ENCODE measurements around the gene HCRTR1. TPM values are rescaled to one million over a fixed set of nuclear protein-coding genes. Genes with fewer than 3 reads are reported as not detected.

Gene HCRTR1
- total RNA-seq (2021; fragmentation: NEBNext Ultra II Directional; extraction: Animal tissue kit (Norgen Biotek cat#: 25700)) = 0.35 and 0.44 TPM in 2 replicates
- polyA plus RNA-seq (2011; rRNA removed) = 0.39 and 0.61 TPM in 2 replicates
- polyA plus RNA-seq (2011; cell fraction: cytosol; rRNA removed) = 0.65 TPM
- 1.2 TPM for polyA plus RNA-seq (2011; cell fraction: nucleus; rRNA removed)
- polyA plus RNA-seq (2012, experiment 1 of 2) = 0.29 to 0.44 TPM (median 0.36 TPM) in 3 of 4 replicates, not detected in the other
- polyA plus RNA-seq (2012, experiment 2 of 2) = 0.21 TPM
- 0.22 TPM for polyA plus RNA-seq (2013, experiment 1 of 2)
- 0.33 TPM for polyA plus RNA-seq (2013, experiment 2 of 2)
- polyA minus RNA-seq (2011; rRNA and poly(A)+ RNA removed) = 0.32 and 0.35 TPM in 2 replicates
- not detected for polyA minus RNA-seq (2011; cell fraction: cytosol; rRNA and poly(A)+ RNA removed)
- polyA minus RNA-seq (2011; cell fraction: nucleus; rRNA and poly(A)+ RNA removed) = not detected
- long read RNA-seq, experiment 1 = 0 reads
- long read RNA-seq, experiment 2 = 0 reads

DNA sequence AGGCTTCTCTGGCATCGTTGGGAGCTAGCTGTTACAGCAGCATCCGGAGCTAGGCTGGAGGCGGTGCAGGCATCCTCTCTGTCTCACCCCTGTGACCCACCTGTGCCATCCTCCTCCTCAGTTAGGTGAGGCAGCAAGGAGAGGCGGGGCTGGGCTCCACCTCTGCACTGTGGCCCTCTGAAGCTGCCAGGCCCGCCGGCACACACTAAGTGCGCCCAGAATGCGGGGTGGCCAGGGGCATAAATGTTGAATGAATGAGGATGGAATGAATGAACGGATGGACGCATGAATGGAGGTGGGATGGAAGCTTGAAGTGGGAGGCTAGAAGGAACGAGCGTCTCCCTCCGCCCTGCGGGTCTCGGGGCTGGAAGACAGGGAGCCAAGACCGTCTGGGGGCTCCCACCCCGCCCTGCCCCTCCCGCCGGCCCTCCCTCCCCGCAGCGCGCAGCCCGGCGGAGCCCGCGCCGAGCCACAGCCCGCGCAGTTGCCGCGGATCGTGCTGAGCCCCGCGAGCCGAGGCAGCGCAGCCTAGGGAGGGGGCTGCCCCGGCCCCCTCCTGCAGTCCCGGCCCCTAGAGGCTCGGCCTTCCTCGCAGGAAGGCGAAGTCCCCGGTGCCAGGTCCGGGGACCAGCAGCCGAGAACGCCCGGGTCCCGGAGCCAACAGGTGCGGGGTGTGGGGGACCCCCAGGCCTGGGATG is at the start of gene HCRTR1:
HCRTR1 (plus strand) TSS at position 472 of the 698 bp plus-strand sequence. CDS start 1,504 bp downstream, outside the sequence.
- Histone ChIP-seq H4K5ac (ENCODE audit: insufficient read length, low read depth, low read length) (no peak within 1 kb of the TSS), H3K4me1 (replicated peaks in 1 of 4; ENCODE audit: control insufficient read depth in 3 of 4, insufficient read depth in 4 of 4, low read length in 3 of 4) (peaks cover 2 to 11% (median 7%) of the 10 kb centered on the region in 4 experiments; a peak in 5 of 7 replicates), H3K27ac (ENCODE audit: low read depth, low read length) (no peak within 1 kb of the TSS), H2BK5ac (ENCODE audit: low read depth, low read length) (no peak within 1 kb of the TSS), H4K8ac (ENCODE audit: extremely low read depth, insufficient read depth, low read length) (peak within 1 kb of the TSS; percentile 83; the same call in 1 of the 2 replicates), H3K9me3 (ENCODE audit: insufficient read depth in 2 of 2, low read depth in 1 of 2, low read length in 1 of 2) (no peaks in the 10 kb centered on the region), H2AFZ (ENCODE audit: low read length) (peak within 1 kb of the TSS; percentile 91; the same call in 1 of the 2 replicates), H2BK20ac (ENCODE audit: low read length) (no peak within 1 kb of the TSS), H3K14ac (ENCODE audit: insufficient read length) (no peak within 1 kb of the TSS), H3K56ac (replicated peaks; ENCODE audit: insufficient read length, low read depth, low read length) (no peak within 1 kb of the TSS), H3K4me3 (ENCODE audit: extremely low read depth in 1 of 4, insufficient read depth in 2 of 4, low read depth in 3 of 4, low read length in 4 of 4) (peak within 1 kb of the TSS; percentile 57 to 88 (median 64)), H4K91ac (replicated peaks; ENCODE audit: insufficient read length, low read length) (no peak within 1 kb of the TSS), H2BK15ac (ENCODE audit: low read length) (no peak within 1 kb of the TSS), H3K4ac (replicated peaks; ENCODE audit: insufficient read length, low read depth, low read length) (no peak within 1 kb of the TSS), H3K23me2 (ENCODE audit: low read depth, low read length) (peaks cover 8% of the 10 kb centered on the region; the same call in 1 of the 2 replicates), H3K27me3 (replicated peaks in 1 of 4; ENCODE audit: control insufficient read depth in 3 of 4, extremely low read depth in 1 of 4, insufficient read depth in 3 of 4, low read length in 3 of 4) (peaks cover 6 to 22% (median 16%) of the 10 kb centered on the region in 4 experiments), H3K36me3 (ENCODE audit: control insufficient read depth in 2 of 4, insufficient read depth in 4 of 4, low read length in 3 of 4) (no peaks in the 10 kb centered on the region), H2BK120ac (replicated peaks; ENCODE audit: low read depth, low read length) (no peak within 1 kb of the TSS), H3K23ac (ENCODE audit: insufficient read length) (no peak within 1 kb of the TSS), H4K20me1 (replicated peaks in 1 of 2; ENCODE audit: control insufficient read depth in 1 of 2, insufficient read depth in 2 of 2, low read length in 2 of 2) (no peaks in the 10 kb centered on the region), H3K4me2 (ENCODE audit: insufficient read depth in 1 of 2, low read depth in 2 of 2, low read length in 2 of 2) (peak within 1 kb of the TSS; percentile 63 to 94), H3K79me2 (ENCODE audit: control insufficient read depth in 1 of 2, insufficient read depth in 2 of 2, low read length in 2 of 2) (no peaks in the 10 kb centered on the region), H3K18ac (ENCODE audit: extremely low read depth, low read length) (no peak within 1 kb of the TSS; the same call in 1 of the 2 replicates), H3K9ac (replicated peaks in 1 of 4; ENCODE audit: extremely low read depth in 1 of 4, low read depth in 3 of 4, low read length in 3 of 4) (peak within 1 kb of the TSS in 3 of 4 experiments; percentile 20 to 43 (median 40); a peak in 3 of 7 replicates), H2BK12ac (ENCODE audit: low read depth, low read length) (0 out of 2 replicates have a peak within 1 kb of the TSS, but pooled peaks have one; percentile 7), H2AK5ac (ENCODE audit: low read depth, low read length) (no peak within 1 kb of the TSS), H3K79me1 (ENCODE audit: low read depth, low read length) (no peaks in the 10 kb centered on the region)
- FAIRE-seq (no peak), DNase-seq (ENCODE audit: low read depth in 1 of 2, low spot score in 2 of 2) (no peak)
- WGBS, 2 experiments (ENCODE audit: extremely low coverage in 1 of 2, insufficient coverage in 1 of 2, insufficient read length in 1 of 2, insufficient replicate concordance in 2 of 2, low coverage in 1 of 2, low lambda C conversion rate in 2 of 2, missing lambda C conversion rate in 1 of 2) = 9% methylated on average over 31 of the region's 48 CpGs; no CpG with 5 or more reads in 1 of the 2 experiments
- CTCF ChIA-PET (ENCODE audit: partially characterized antibody) = interaction anchor here (0.6 to 4.7 kb wide), 26 partner anchors 9 to 1695 kb away, joined by 3 to 25 read pairs (median 4); no protein-coding TSS in a partner anchor
- TF ChIP-seq EZH2 (IDR thresholded peaks at IDR 0.05; ENCODE audit: low read depth, low read length, severe bottlenecking) (peak; percentile 13), SP1 (IDR thresholded peaks at IDR 0.05; ENCODE audit: low read depth, low read length) (no peak)
- POLR2A ChIA-PET (ENCODE audit: partially characterized antibody) = interaction anchor here (0.6 to 1.4 kb wide), 4 partner anchors 10 to 59 kb away, joined by 3 to 4 read pairs (median 3); no protein-coding TSS in a partner anchor
